ENCODE measurements around the gene C16orf92. TPM values are rescaled to one million over a fixed set of nuclear protein-coding genes. Genes with fewer than 3 reads are reported as not detected.

The C16orf92 gene
- total RNA-seq, 1 experiment from 2014 or later = not detected

GRCh38 chr16:30026449-30026848, 3.5 kb downstream of the C16orf92 start:
- no TSS peak for BruUV-seq (replicated peaks)
- ATAC-seq (no peak), DNase-seq (ENCODE audit: low read depth, low spot score) (no peak)
- TF ChIP-seq CEBPB (IDR thresholded peaks at IDR 0.05; ENCODE audit: low read depth) = no peak
- H4K20me1 ChIP-seq (ENCODE audit: insufficient read depth) = no peaks in the 10 kb centered on the region
- ChIA-PET RAD21 (ENCODE audit: low non-redundant PET in 1 of 2, low total read pairs in 2 of 2, uncharacterized antibody in 2 of 2, unreplicated experiment in 2 of 2) (no interaction called here), CTCF (no interaction called here), POLR2A (no interaction called here)
- no peak overlapping the region for H3K27ac ChIP-seq (ENCODE audit: low read depth, low read length)
- no peak overlapping the region for H3K4me3 ChIP-seq (replicated peaks in 1 of 2; ENCODE audit: low read depth in 1 of 2, low read length in 2 of 2)
- intact Hi-C loops (cut with micrococcal nuclease) = loop anchor here (10.0 kb wide), 1 partner anchor 912 kb away; no protein-coding TSS in a partner anchor
- H3K9me2 ChIP-seq (ENCODE audit: insufficient read depth) = no peaks in the 10 kb centered on the region
- no peak overlapping the region for H3K4me2 ChIP-seq (ENCODE audit: low read length)
- H3K36me3 ChIP-seq (ENCODE audit: control insufficient read depth in 1 of 2, insufficient read depth in 2 of 2, low read length in 2 of 2) = no peaks in the 10 kb centered on the region
- H3K9ac ChIP-seq (ENCODE audit: low read length) = no peak overlapping the region
- peaks cover 0 to 6% of the 10 kb centered on the region in 2 experiments; a peak in 1 of 4 replicates for H3K4me1 ChIP-seq (ENCODE audit: control insufficient read depth in 1 of 2, insufficient read depth in 2 of 2, low read length in 2 of 2)
- H2AFZ ChIP-seq (ENCODE audit: low read depth, low read length, poor library complexity, severe bottlenecking) = no peak overlapping the region
- no peaks in the 10 kb centered on the region for H3K27me3 ChIP-seq (ENCODE audit: insufficient read depth, low read length)
- H3K79me2 ChIP-seq (ENCODE audit: insufficient read depth, low read length) = no peaks in the 10 kb centered on the region
- H3K9me3 ChIP-seq (ENCODE audit: control insufficient read depth in 1 of 2, insufficient read depth in 1 of 2, low read depth in 1 of 2, low read length in 2 of 2) = no peaks in the 10 kb centered on the region

- POLR2A ChIA-PET = no interaction called here
- no peak overlapping the region for H3K4me3 ChIP-seq (replicated peaks in 1 of 2; ENCODE audit: low read depth in 1 of 2, low read length in 2 of 2)
- no peak overlapping the region for H3K9ac ChIP-seq (ENCODE audit: low read length)
- peaks cover 0 to 5% of the 10 kb centered on the region in 2 experiments; a peak in 2 of 4 replicates for H3K4me1 ChIP-seq (ENCODE audit: control insufficient read depth in 1 of 2, insufficient read depth in 2 of 2, low read length in 2 of 2)
- DNase-seq (ENCODE audit: low read depth, low spot score) (no peak), ATAC-seq (no peak)
- H3K79me2 ChIP-seq (ENCODE audit: insufficient read depth, low read length) = no peaks in the 10 kb centered on the region
- H3K27me3 ChIP-seq (ENCODE audit: insufficient read depth, low read length) = no peaks in the 10 kb centered on the region
- CTCF ChIA-PET = no interaction called here
- H4K20me1 ChIP-seq (ENCODE audit: insufficient read depth) = no peaks in the 10 kb centered on the region
- H3K9me3 ChIP-seq (ENCODE audit: control insufficient read depth in 1 of 2, insufficient read depth in 1 of 2, low read depth in 1 of 2, low read length in 2 of 2) = no peaks in the 10 kb centered on the region
- BruUV-seq (replicated peaks) = no TSS peak
- no peaks in the 10 kb centered on the region for H3K9me2 ChIP-seq (ENCODE audit: insufficient read depth)
- TF ChIP-seq REST (IDR thresholded peaks at IDR 0.05; ENCODE audit: low read depth) (no peak), CBX3 (IDR thresholded peaks at IDR 0.05; ENCODE audit: low read depth) (no peak), EZH2 (IDR thresholded peaks at IDR 0.05) (no peak), ZFX (IDR thresholded peaks at IDR 0.05) (no peak), FOSL1 (IDR thresholded peaks at IDR 0.05; ENCODE audit: low read depth) (no peak), ZBTB33 (IDR thresholded peaks at IDR 0.05; ENCODE audit: extremely low read depth, insufficient replicate concordance, low read length) (no peak), POLR2AphosphoS5 (IDR thresholded peaks at IDR 0.05; ENCODE audit: low read depth, low read length) (no peak), EGR1 (IDR thresholded peaks at IDR 0.05; ENCODE audit: low read depth) (no peak), POLR2A (IDR thresholded peaks at IDR 0.05; ENCODE audit: borderline replicate concordance, extremely low read depth, insufficient read depth, insufficient read length) (no peak), SP1 (IDR thresholded peaks at IDR 0.05; ENCODE audit: low read depth) (no peak), ELF1 (IDR thresholded peaks at IDR 0.05; ENCODE audit: borderline replicate concordance, low read depth) (no peak), JUND (IDR thresholded peaks at IDR 0.05) (no peak)
- TF ChIP-seq, protein P1, sequence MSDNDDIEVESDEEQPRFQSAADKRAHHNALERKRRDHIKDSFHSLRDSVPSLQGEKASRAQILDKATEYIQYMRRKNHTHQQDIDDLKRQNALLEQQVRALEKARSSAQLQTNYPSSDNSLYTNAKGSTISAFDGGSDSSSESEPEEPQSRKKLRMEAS (IDR thresholded peaks at IDR 0.05) = no peak
- no peaks in the 10 kb centered on the region for H3K36me3 ChIP-seq (ENCODE audit: control insufficient read depth in 1 of 2, insufficient read depth in 2 of 2, low read length in 2 of 2)
- no peak overlapping the region for H3K4me2 ChIP-seq (ENCODE audit: low read length)
- RAD21 ChIA-PET (ENCODE audit: low non-redundant PET in 1 of 2, low total read pairs in 2 of 2, uncharacterized antibody in 2 of 2, unreplicated experiment in 2 of 2) = no interaction called here
- H2AFZ ChIP-seq (ENCODE audit: low read depth, low read length, poor library complexity, severe bottlenecking) = no peak overlapping the region
- intact Hi-C loops (cut with micrococcal nuclease) = loop anchor here (10.0 kb wide), 1 partner anchor 913 kb away; no protein-coding TSS in a partner anchor
- H3K27ac ChIP-seq (ENCODE audit: low read depth, low read length) = no peak overlapping the region
Measured at GRCh38 chr16:30027588-30028437, 4.8 kb downstream of the C16orf92 start.
